GM12873 (cell line): ENCODE measurements around the gene HPSE2.

Experiments used
- CTCF ChIP-seq: IDR thresholded peaks from 2 replicates; pipeline ENCODE4 v1.5.1; 2012; ENCODE audit warnings: low read depth, mild to moderate bottlenecking, moderate library complexity, low read length, control low read depth; ENCODE audit not compliant: insufficient read depth; ENCODE audit errors: missing control alignments

HPSE2 gene

GRCh38 chr10:98436704-98437103, 798.9 kb downstream of the HPSE2 start:
- TF ChIP-seq CTCF = no peak

DNA sequence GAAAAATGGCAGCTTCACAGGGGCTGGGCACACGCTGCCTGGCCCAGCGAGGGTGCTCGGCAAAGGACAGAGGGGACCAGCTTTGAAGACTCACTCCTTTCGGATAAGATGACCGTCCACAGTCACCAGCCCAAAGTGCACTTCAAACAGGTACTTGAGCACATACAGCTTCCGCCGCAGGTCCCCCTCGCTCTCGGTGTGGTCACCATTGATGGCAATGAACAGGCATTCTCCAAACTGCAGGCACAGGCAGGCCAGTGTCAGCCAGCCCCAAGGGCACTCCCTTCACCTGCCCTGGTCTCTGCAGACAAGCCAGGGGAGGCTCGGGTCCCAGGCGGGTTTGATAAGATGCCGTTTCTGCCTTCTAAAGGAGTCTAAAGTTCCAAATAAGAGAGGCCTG, 800.5 kb downstream of the HPSE2 start:
- no peak for TF ChIP-seq CTCF

DNA sequence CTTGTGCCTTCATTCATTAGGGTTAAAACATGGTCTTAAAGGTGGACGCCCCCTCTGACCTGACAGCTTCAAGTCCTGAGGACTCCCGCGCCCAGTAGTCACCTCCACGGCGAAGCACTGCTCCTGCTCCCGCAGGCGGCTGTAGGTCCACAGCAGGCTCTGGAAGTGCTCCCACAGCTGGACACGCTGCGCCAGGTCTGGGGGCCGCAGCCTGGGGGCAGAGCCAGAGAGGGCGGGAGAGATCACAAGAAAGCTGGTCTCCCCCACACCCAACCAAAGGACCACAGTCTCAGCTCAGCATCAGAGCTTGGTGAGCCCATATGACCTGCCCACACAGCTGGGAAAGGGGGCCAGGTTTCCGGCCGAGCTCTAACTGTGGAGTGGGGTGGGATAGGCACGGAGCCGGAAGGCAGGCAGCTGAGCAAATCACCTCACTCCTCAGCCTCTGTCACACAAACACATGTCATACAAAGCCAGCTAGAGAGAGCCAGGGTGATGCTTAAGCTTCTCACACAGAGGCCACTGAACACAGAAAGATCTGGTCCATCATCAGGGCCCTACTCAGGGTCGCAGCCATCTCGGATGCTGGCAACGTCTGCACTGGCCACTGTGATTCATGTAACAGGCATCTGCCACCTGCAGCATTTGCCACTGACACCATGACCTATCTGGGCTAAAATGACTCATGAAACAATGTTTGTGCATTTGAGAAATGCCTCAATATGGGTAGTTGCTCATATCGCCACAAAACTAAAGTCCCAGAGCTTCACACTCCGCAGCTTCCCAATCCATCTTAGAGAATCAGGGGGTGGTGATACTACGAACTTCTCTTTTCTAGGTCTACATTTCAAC, 801.5 kb downstream of the HPSE2 start:
- no peak for TF ChIP-seq CTCF

DNA sequence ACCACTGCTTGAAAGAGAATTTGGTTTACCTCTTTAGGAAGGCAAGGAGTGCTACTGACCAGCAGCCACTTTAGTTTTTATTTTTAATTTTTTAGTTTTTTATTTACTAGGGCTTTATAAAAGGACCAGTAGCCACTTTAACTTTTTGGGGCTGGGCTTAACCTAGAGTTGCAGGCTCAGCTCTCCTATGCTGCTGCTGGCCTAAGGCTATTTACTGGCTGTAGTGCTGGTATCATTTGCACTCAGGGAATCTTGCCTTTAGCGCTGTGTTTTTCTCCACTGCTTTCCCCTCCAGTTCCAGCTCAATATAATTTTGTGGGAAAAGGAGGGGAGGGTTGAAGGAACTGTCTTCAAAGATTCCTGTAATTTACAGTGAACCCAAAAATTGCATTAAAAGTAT, 802.3 kb downstream of the HPSE2 start:
- TF ChIP-seq CTCF = no peak

DNA sequence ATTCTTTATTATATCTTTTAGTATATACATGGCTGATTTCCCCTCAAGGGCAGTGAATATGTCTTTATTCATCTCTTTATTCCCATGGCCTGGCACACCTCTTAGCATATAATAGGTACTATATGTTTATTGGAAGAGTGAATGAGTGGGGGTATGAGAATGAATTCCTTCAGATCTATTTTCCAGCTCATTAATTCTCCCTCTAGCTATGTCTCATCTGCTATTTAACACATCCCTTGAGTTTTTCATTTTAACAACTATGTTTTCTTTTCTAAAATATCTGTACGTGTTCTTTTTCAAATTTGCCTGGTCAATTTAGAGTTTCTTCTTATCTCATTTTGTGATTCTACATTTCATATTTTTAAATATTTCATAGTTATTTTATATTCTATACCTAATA, 803.3 kb downstream of the HPSE2 start:
- no peak for TF ChIP-seq CTCF

- no peak for TF ChIP-seq CTCF
Observed at GRCh38 chr10:98431016-98431415, 804.6 kb downstream of the HPSE2 start.

DNA sequence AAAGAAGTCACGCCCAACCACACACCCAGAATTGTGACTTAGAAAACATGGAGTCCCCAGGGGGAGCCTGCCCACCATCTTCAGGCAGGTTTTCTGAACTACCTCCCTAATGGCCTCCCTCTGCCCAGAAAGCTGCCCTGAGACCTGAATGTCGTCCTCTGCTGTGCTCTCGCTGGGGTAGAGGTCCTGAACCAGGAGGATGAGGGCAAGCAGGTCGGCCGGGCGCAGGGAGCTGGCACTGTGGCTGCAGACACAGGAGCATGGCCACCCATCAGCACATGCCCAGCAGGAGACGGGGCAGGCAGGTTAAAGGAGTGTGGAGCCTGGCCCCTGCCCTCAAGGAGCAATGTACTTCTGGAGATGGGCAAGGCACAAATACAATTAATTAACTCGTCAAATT, 805.2 kb downstream of the HPSE2 start:
- TF ChIP-seq CTCF = no peak
